B cell (primary cell): ENCODE results near the gene COX18.

Experiments
- CTCF ChIP-seq: fragments of 200-600 bp; IDR thresholded peaks from one replicate; pipeline ENCODE4 v1.8.0; 2022; ENCODE audit warnings: antibody characterized with exemption, mild to moderate bottlenecking
- EZH2 ChIP-seq: IDR thresholded peaks from 2 replicates; pipeline ENCODE4 v1.6.1; 2012; ENCODE audit warnings: borderline replicate concordance, low read depth, mild to moderate bottlenecking, moderate library complexity, low read length; ENCODE audit not compliant: insufficient read depth, poor library complexity, severe bottlenecking

GRCh38 chr4:73018595-73018994 lies 50.9 kb downstream of the COX18 start:
- no peak for TF ChIP-seq CTCF
- TF ChIP-seq EZH2 = no peak
